Measurements from ENCODE around the gene MFSD12.

Gene MFSD12

GRCh38 chr19:3557461-3558248 is at the start of gene MFSD12:
MFSD12 (minus strand) TSS chr19:3557586; CDS start chr19:3557403, 183 bp downstream.
- DNase-seq, result peak; percentile 97

- DNase-seq, result peak; percentile 73
These were observed 49.4 kb upstream of the MFSD12 start, which contains the start of gene TBXA2R for GRCh38 chr19:3606690-3607289. TBXA2R (minus strand) TSS chr19:3606875; CDS start chr19:3600634, 6,241 bp downstream.

GRCh38 chr19:3606174-3606689 is 48.8 kb upstream of the MFSD12 start:
- no peak for DNase-seq

- DNase-seq, result no peak
These were observed 48.4 kb upstream of the MFSD12 start for GRCh38 chr19:3605770-3606169.

- no peak for DNase-seq
These were observed 48.0 kb upstream of the MFSD12 start for GRCh38 chr19:3605361-3605760.

GRCh38 chr19:3604987-3605343 is 47.6 kb upstream of the MFSD12 start:
- DNase-seq, result peak; percentile 32

- no peak for DNase-seq
These were observed 47.0 kb upstream of the MFSD12 start for GRCh38 chr19:3604227-3604986.

- DNase-seq, result no peak
These were observed 45.9 kb upstream of the MFSD12 start for GRCh38 chr19:3603121-3603811.

- no peak for DNase-seq
These were observed 43.6 kb upstream of the MFSD12 start for GRCh38 chr19:3601021-3601420.

- DNase-seq, result no peak
These were observed 42.4 kb upstream of the MFSD12 start for GRCh38 chr19:3599776-3600187.

- DNase-seq, result no peak
These were observed 38.2 kb upstream of the MFSD12 start for GRCh38 chr19:3595521-3596061.

GRCh38 chr19:3593156-3593555 is 35.8 kb upstream of the MFSD12 start:
- no peak for DNase-seq

GRCh38 chr19:3591876-3592613 is 34.7 kb upstream of the MFSD12 start:
- no peak for DNase-seq

GRCh38 chr19:3590991-3591659 is 33.7 kb upstream of the MFSD12 start:
- DNase-seq, result no peak

- DNase-seq, result no peak
These were observed 32.6 kb upstream of the MFSD12 start for GRCh38 chr19:3589949-3590348.

GRCh38 chr19:3589439-3589838 is 32.1 kb upstream of the MFSD12 start:
- DNase-seq, result no peak

GRCh38 chr19:3586707-3587346 is 29.4 kb upstream of the MFSD12 start:
- no peak for DNase-seq

- peak; percentile 58 for DNase-seq
These were observed 28.8 kb upstream of the MFSD12 start for GRCh38 chr19:3586127-3586626.

- DNase-seq, result peak; percentile 23
These were observed 28.1 kb upstream of the MFSD12 start, which contains the start of gene GIPC3 for GRCh38 chr19:3585301-3586126. GIPC3 (plus strand) TSS chr19:3585478; CDS start chr19:3585598, 120 bp downstream.
